GM15510 (cell line): ENCODE measurements around the gene NPAS2.

Experiments used
- POLR2A ChIP-seq: IDR thresholded peaks from 3 replicates; pipeline ENCODE4 v1.6.1; 2011; ENCODE audit warnings: borderline replicate concordance; ENCODE audit not compliant: insufficient read length; ENCODE audit errors: extremely low read depth

Gene NPAS2

GRCh38 chr2:100975521-100975785 lies 155.5 kb downstream of the NPAS2 start:
- TF ChIP-seq POLR2A = no peak

- no peak for TF ChIP-seq POLR2A
These were observed 156.1 kb downstream of the NPAS2 start for GRCh38 chr2:100976061-100976460.

- no peak for TF ChIP-seq POLR2A
These were observed 156.9 kb downstream of the NPAS2 start for GRCh38 chr2:100976645-100977391.

GRCh38 chr2:100977511-100977910 lies 157.6 kb downstream of the NPAS2 start:
- TF ChIP-seq POLR2A = no peak

- no peak for TF ChIP-seq POLR2A
These were observed 158.7 kb downstream of the NPAS2 start for GRCh38 chr2:100978582-100979191.

GRCh38 chr2:100980046-100980445 lies 160.1 kb downstream of the NPAS2 start:
- TF ChIP-seq POLR2A = no peak

- TF ChIP-seq POLR2A = no peak
These were observed 161.1 kb downstream of the NPAS2 start for GRCh38 chr2:100981011-100981410.

- no peak for TF ChIP-seq POLR2A
These were observed 162.5 kb downstream of the NPAS2 start for GRCh38 chr2:100982431-100982861.

GRCh38 chr2:100983201-100983600 lies 163.3 kb downstream of the NPAS2 start:
- no peak for TF ChIP-seq POLR2A

GRCh38 chr2:100983684-100984310 lies 163.9 kb downstream of the NPAS2 start:
- no peak for TF ChIP-seq POLR2A

GRCh38 chr2:100984892-100985307 lies 165.0 kb downstream of the NPAS2 start:
- no peak for TF ChIP-seq POLR2A

- no peak for TF ChIP-seq POLR2A
These were observed 166.2 kb downstream of the NPAS2 start for GRCh38 chr2:100986157-100986556.

- TF ChIP-seq POLR2A = no peak
These were observed 167.6 kb downstream of the NPAS2 start for GRCh38 chr2:100987536-100987935.

GRCh38 chr2:100987974-100988373 lies 168.0 kb downstream of the NPAS2 start:
- TF ChIP-seq POLR2A = no peak

GRCh38 chr2:100988630-100989417 lies 168.9 kb downstream of the NPAS2 start:
- no peak for TF ChIP-seq POLR2A

- TF ChIP-seq POLR2A = no peak
These were observed 169.7 kb downstream of the NPAS2 start for GRCh38 chr2:100989666-100990065.

GRCh38 chr2:100990166-100990565 lies 170.2 kb downstream of the NPAS2 start:
- no peak for TF ChIP-seq POLR2A
